HAP-1 (cell line): Measurements from ENCODE around the gene TTLL11.

ENCODE experiments used
- DNase-seq, 2 experiments: peaks; one replicate each; pipeline ENCODE4 v3.0.0-alpha.2; 2016 to 2020; ENCODE audit warnings: low spot score in 2 of 2
- H3K27me3 ChIP-seq: fragments of 250-450 bp; sonication (Bioruptor Pico); 2 replicates; pipeline ENCODE4 v1.5.1; 2020; ENCODE audit warnings: low read depth, mild to moderate bottlenecking, moderate library complexity
- H3K36me3 ChIP-seq: fragments of 250-450 bp; sonication (Bioruptor Pico); replicated peaks from 2 replicates; pipeline ENCODE4 v1.5.1; 2020; ENCODE audit warnings: mild to moderate bottlenecking
- H3K4me1 ChIP-seq: fragments of 250-450 bp; sonication (Bioruptor Pico); 2 replicates; pipeline ENCODE4 v1.5.1; 2020; ENCODE audit warnings: mild to moderate bottlenecking
- H3K4me3 ChIP-seq: fragments of 250-450 bp; sonication (Bioruptor Pico); 2 replicates; pipeline ENCODE4 v1.5.1; 2020; ENCODE audit warnings: mild to moderate bottlenecking, moderate library complexity
- H3K9me3 ChIP-seq: fragments of 250-450 bp; sonication (Bioruptor Pico); 2 replicates; pipeline ENCODE4 v1.5.1; 2020; ENCODE audit warnings: mild to moderate bottlenecking, moderate library complexity
- in situ Hi-C: fragments of 300-500 bp; cut with MboI; formaldehyde crosslinking; loops from 3 replicates; pipeline ENCODE4 v1.14.3; 2020; ENCODE audit warnings: low sequenced_read_pairs, inconsistent platforms, mixed read lengths

TTLL11 gene

GRCh38 chr9:121819428-121820231, 273.5 kb downstream of the TTLL11 start:
- Histone ChIP-seq H3K4me3 (peak overlapping the region; percentile 20), H3K9me3 (no peaks in the 10 kb centered on the region), H3K27me3 (no peaks in the 10 kb centered on the region), H3K36me3 (no peaks in the 10 kb centered on the region), H3K4me1 (peaks cover 31% of the 10 kb centered on the region)
- in situ Hi-C loops, result no loop called here
- DNase-seq, result peak; percentile 92 to 95

GRCh38 chr9:121818841-121819427, 274.2 kb downstream of the TTLL11 start:
- Histone ChIP-seq H3K4me3 (peak overlapping the region; percentile 20), H3K9me3 (no peaks in the 10 kb centered on the region), H3K4me1 (peaks cover 31% of the 10 kb centered on the region), H3K27me3 (no peaks in the 10 kb centered on the region), H3K36me3 (no peaks in the 10 kb centered on the region)
- DNase-seq, result peak in 1 of 2 experiments; percentile 52
- in situ Hi-C loops, result no loop called here

GRCh38 chr9:121818016-121818661, 275.0 kb downstream of the TTLL11 start:
- Histone ChIP-seq H3K9me3 (no peaks in the 10 kb centered on the region), H3K27me3 (no peaks in the 10 kb centered on the region), H3K4me3 (no peak overlapping the region), H3K36me3 (no peaks in the 10 kb centered on the region), H3K4me1 (peaks cover 31% of the 10 kb centered on the region)
- no peak for DNase-seq
- in situ Hi-C loops, result no loop called here

- Histone ChIP-seq H3K27me3 (no peaks in the 10 kb centered on the region), H3K36me3 (no peaks in the 10 kb centered on the region), H3K9me3 (no peaks in the 10 kb centered on the region), H3K4me1 (peaks cover 31% of the 10 kb centered on the region), H3K4me3 (no peak overlapping the region)
- no peak for DNase-seq
- in situ Hi-C loops, result no loop called here
These were observed 275.6 kb downstream of the TTLL11 start for GRCh38 chr9:121817476-121817875.

- DNase-seq, result no peak
- no peaks in the 10 kb centered on the region for H3K27me3 ChIP-seq
- no peak overlapping the region for H3K4me3 ChIP-seq
- no peaks in the 10 kb centered on the region for H3K9me3 ChIP-seq
- H3K36me3 ChIP-seq, result no peaks in the 10 kb centered on the region
- in situ Hi-C loops, result no loop called here
- H3K4me1 ChIP-seq, result peaks cover 31% of the 10 kb centered on the region
These were observed 276.2 kb downstream of the TTLL11 start for GRCh38 chr9:121816845-121817450.

- in situ Hi-C loops, result no loop called here
- Histone ChIP-seq H3K9me3 (no peaks in the 10 kb centered on the region), H3K36me3 (no peaks in the 10 kb centered on the region), H3K4me1 (peaks cover 31% of the 10 kb centered on the region), H3K4me3 (no peak overlapping the region), H3K27me3 (no peaks in the 10 kb centered on the region)
- no peak for DNase-seq
These were observed 276.7 kb downstream of the TTLL11 start for GRCh38 chr9:121816449-121816817.

- Histone ChIP-seq H3K27me3 (no peaks in the 10 kb centered on the region), H3K4me1 (peaks cover 31% of the 10 kb centered on the region), H3K9me3 (no peaks in the 10 kb centered on the region), H3K36me3 (no peaks in the 10 kb centered on the region), H3K4me3 (no peak overlapping the region)
- peak; percentile 37 to 42 for DNase-seq
- in situ Hi-C loops, result no loop called here
These were observed 277.3 kb downstream of the TTLL11 start for GRCh38 chr9:121815546-121816448.

GRCh38 chr9:121815084-121815483, 278.0 kb downstream of the TTLL11 start:
- peaks cover 28% of the 10 kb centered on the region for H3K4me1 ChIP-seq
- H3K9me3 ChIP-seq, result no peaks in the 10 kb centered on the region
- DNase-seq, result peak in 1 of 2 experiments; percentile 31
- in situ Hi-C loops, result no loop called here
- no peaks in the 10 kb centered on the region for H3K36me3 ChIP-seq
- H3K27me3 ChIP-seq, result no peaks in the 10 kb centered on the region
- H3K4me3 ChIP-seq, result no peak overlapping the region

- DNase-seq, result no peak
- Histone ChIP-seq H3K4me3 (no peak overlapping the region), H3K36me3 (no peaks in the 10 kb centered on the region), H3K9me3 (no peaks in the 10 kb centered on the region), H3K4me1 (peaks cover 24% of the 10 kb centered on the region), H3K27me3 (no peaks in the 10 kb centered on the region)
- in situ Hi-C loops, result no loop called here
These were observed 278.5 kb downstream of the TTLL11 start for GRCh38 chr9:121814594-121814993.

- no peaks in the 10 kb centered on the region for H3K36me3 ChIP-seq
- no peaks in the 10 kb centered on the region for H3K9me3 ChIP-seq
- H3K4me3 ChIP-seq, result no peak overlapping the region
- in situ Hi-C loops, result no loop called here
- no peaks in the 10 kb centered on the region for H3K27me3 ChIP-seq
- DNase-seq, result no peak
- H3K4me1 ChIP-seq, result peaks cover 15% of the 10 kb centered on the region
These were observed 279.4 kb downstream of the TTLL11 start for GRCh38 chr9:121813519-121814210.

- Histone ChIP-seq H3K9me3 (no peaks in the 10 kb centered on the region), H3K4me1 (peaks cover 14% of the 10 kb centered on the region), H3K27me3 (no peaks in the 10 kb centered on the region), H3K4me3 (no peak overlapping the region), H3K36me3 (no peaks in the 10 kb centered on the region)
- in situ Hi-C loops, result no loop called here
- DNase-seq, result no peak
These were observed 280.9 kb downstream of the TTLL11 start for GRCh38 chr9:121812159-121812735.

GRCh38 chr9:121811751-121812150, 281.4 kb downstream of the TTLL11 start:
- no peaks in the 10 kb centered on the region for H3K27me3 ChIP-seq
- no peak for DNase-seq
- H3K4me1 ChIP-seq, result peaks cover 14% of the 10 kb centered on the region
- no peak overlapping the region for H3K4me3 ChIP-seq
- in situ Hi-C loops, result no loop called here
- H3K9me3 ChIP-seq, result no peaks in the 10 kb centered on the region
- H3K36me3 ChIP-seq, result no peaks in the 10 kb centered on the region
